ENCODE results near the gene NME7. TPM values are rescaled to one million over a fixed set of nuclear protein-coding genes. Genes with fewer than 3 reads are reported as not detected.

NME7 gene
- polyA plus RNA-seq, 1 experiment: 7.5 TPM

GRCh38 chr1:169108863-169109560 is 258.6 kb downstream of the NME7 start:
- Histone ChIP-seq H3K4me3 (ENCODE audit: low read depth, low read length) (no peak overlapping the region), H3K27me3 (ENCODE audit: control insufficient read depth, insufficient read depth, low read length) (peaks cover 4% of the 10 kb centered on the region), H3K36me3 (ENCODE audit: control insufficient read depth, insufficient read depth, low read length) (no peaks in the 10 kb centered on the region)
- ChIA-PET CTCF (interaction anchor here (2.2 kb wide), 1 partner anchor 505 kb away, joined by 8 read pairs; no protein-coding TSS in a partner anchor), POLR2A (interaction anchor here (0.6 kb wide), 1 partner anchor 473 kb away, joined by 6 read pairs; no protein-coding TSS in a partner anchor)
- DNase-seq (ENCODE audit: low read depth): no peak
- TF ChIP-seq CTCF (IDR thresholded peaks at IDR 0.05; ENCODE audit: insufficient read depth, low read depth, low read length): peak; percentile 31; the same call in 1 of the 2 replicates

GRCh38 chr1:169108223-169108622 is 259.4 kb downstream of the NME7 start:
- ChIA-PET CTCF (interaction anchor here (0.6 to 2.4 kb wide), 4 partner anchors 131 to 1418 kb away, joined by 3 to 11 read pairs (median 6); no protein-coding TSS in a partner anchor), POLR2A (interaction anchor here (0.7 kb wide), 1 partner anchor 238 kb away, joined by 4 read pairs; no protein-coding TSS in a partner anchor)
- H3K4me3 ChIP-seq (ENCODE audit: low read depth, low read length): peak overlapping the region; percentile 75
- peaks cover 4% of the 10 kb centered on the region for H3K27me3 ChIP-seq (ENCODE audit: control insufficient read depth, insufficient read depth, low read length)
- DNase-seq (ENCODE audit: low read depth): no peak
- no peaks in the 10 kb centered on the region for H3K36me3 ChIP-seq (ENCODE audit: control insufficient read depth, insufficient read depth, low read length)
- no peak for TF ChIP-seq CTCF (IDR thresholded peaks at IDR 0.05; ENCODE audit: insufficient read depth, low read depth, low read length)

DNA sequence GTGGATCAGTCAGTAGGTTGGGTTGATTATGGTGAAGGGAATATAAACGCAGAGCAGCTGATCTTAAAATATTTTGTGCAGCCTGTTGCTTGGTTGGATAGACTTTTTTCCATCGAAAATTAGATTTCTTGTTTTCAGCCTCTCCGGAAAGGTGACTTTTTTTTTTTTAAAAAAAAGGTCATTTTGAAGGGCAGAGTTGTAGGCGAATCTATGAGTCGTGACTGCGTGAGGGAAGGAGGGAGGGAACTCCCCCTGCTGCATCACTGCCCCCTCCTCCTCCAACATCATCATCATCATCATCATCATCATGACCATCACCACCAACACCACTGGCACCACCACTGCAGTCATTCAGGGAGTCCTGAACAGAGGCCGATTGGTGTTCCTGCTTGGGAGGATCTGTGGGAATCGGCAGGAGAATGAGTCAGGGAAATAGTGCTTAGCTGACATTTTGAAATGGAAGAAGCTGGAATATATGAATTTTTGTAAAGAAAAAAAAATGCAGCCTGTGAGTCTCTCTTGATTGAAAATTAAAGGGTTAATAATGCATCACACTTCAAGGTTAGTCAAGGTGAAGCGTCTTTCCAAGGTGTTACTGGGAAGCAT is 259.9 kb downstream of the NME7 start:
- CTCF ChIA-PET: interaction anchor here (0.6 to 2.4 kb wide), 7 partner anchors 19 to 1418 kb away, joined by 3 to 11 read pairs (median 4); partner anchors contain the start of genes BLZF1 and NME7

GRCh38 chr1:169106921-169107602 is 260.5 kb downstream of the NME7 start:
- ChIA-PET CTCF (interaction anchor here (0.6 to 2.4 kb wide), 6 partner anchors 12 to 503 kb away, joined by 3 to 11 read pairs (median 4); partner anchors contain the start of genes BLZF1 and NME7), POLR2A (interaction anchor here (0.7 kb wide), 1 partner anchor 239 kb away, joined by 4 read pairs; no protein-coding TSS in a partner anchor)
- DNase-seq (ENCODE audit: low read depth): no peak
- Histone ChIP-seq H3K4me3 (ENCODE audit: low read depth, low read length) (peak overlapping the region; percentile 75), H3K36me3 (ENCODE audit: control insufficient read depth, insufficient read depth, low read length) (no peaks in the 10 kb centered on the region), H3K27me3 (ENCODE audit: control insufficient read depth, insufficient read depth, low read length) (peaks cover 4% of the 10 kb centered on the region)
- no peak for TF ChIP-seq CTCF (IDR thresholded peaks at IDR 0.05; ENCODE audit: insufficient read depth, low read depth, low read length)

More for the DNA sequence above, 259.9 kb downstream of the NME7 start:
- H3K27me3 ChIP-seq (ENCODE audit: control insufficient read depth, insufficient read depth, low read length): peaks cover 4% of the 10 kb centered on the region
- TF ChIP-seq CTCF (IDR thresholded peaks at IDR 0.05; ENCODE audit: insufficient read depth, low read depth, low read length): no peak
- H3K4me3 ChIP-seq (ENCODE audit: low read depth, low read length): peak overlapping the region; percentile 75
- no peaks in the 10 kb centered on the region for H3K36me3 ChIP-seq (ENCODE audit: control insufficient read depth, insufficient read depth, low read length)
- POLR2A ChIA-PET: interaction anchor here (0.7 kb wide), 1 partner anchor 238 kb away, joined by 4 read pairs; no protein-coding TSS in a partner anchor
- DNase-seq (ENCODE audit: low read depth): no peak
